A204.1 (cell line): ENCODE results near the gene SYT14.

ENCODE experiments used
- FAIRE-seq: peaks from 2 replicates; lab custom pipeline; 2012; peaks lifted over from hg19 to GRCh38; lab: Jason Lieb, UNC

SYT14 gene

GRCh38 chr1:210213335-210213734 lies 275.3 kb downstream of the SYT14 start:
- no peak for FAIRE-seq

GRCh38 chr1:210214573-210215409 lies 276.8 kb downstream of the SYT14 start:
- FAIRE-seq, result no peak

DNA sequence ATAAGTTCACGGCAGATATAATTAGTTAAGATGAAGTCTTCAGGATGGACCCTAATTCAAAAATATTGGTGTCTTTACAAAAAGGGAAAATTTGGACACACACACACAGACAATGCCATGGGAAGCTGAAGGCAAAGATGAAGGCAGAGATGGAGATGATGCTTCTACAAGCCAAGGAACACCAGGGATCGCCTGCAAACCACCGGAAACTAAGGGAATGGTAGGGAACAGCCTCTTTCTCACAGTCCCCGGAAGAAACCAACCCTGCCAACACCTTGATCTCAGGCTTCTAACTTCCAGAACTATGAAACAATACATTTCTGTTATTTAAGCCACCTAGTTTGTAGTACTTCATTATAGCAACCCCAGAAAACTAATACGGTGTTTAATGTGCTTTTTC lies 279.5 kb downstream of the SYT14 start:
- no peak for FAIRE-seq

GRCh38 chr1:210218047-210218446 lies 280.0 kb downstream of the SYT14 start:
- FAIRE-seq, result no peak
